H1 (cell line): ENCODE data around the gene TMEM187. TPM values are rescaled to one million over a fixed set of nuclear protein-coding genes. Genes with fewer than 3 reads are reported as not detected.
A peak's percentile ranks its signal among the peaks of the same experiment; 100 is the strongest.

Experiments used
- CTCF ChIA-PET: fragments of 300-600 bp; sonication (Branson Sonifier 250); formaldehyde crosslinking; loops from one replicate; lab custom pipeline; 2021; ENCODE audit not compliant: partially characterized antibody; lab: Charles Lee
- POLR2A ChIA-PET: fragments of 300-600 bp; sonication (Branson Sonifier 250); formaldehyde crosslinking; loops from one replicate; lab custom pipeline; 2021; ENCODE audit warnings: inconsistent platforms; ENCODE audit not compliant: partially characterized antibody; lab: Charles Lee
- DNase-seq, 2 experiments: peaks; one replicate each; pipeline versions ENCODE4 v3.0.0 to v3.0.0-alpha.2; 2010 to 2022; ENCODE audit warnings: low spot score in 2 of 2, low read depth in 1 of 2, mixed read lengths in 1 of 2
- FAIRE-seq: peaks from 2 replicates; lab custom pipeline; 2011; peaks lifted over from hg19 to GRCh38; lab: Jason Lieb, UNC
- H2AFZ ChIP-seq: 2 replicates; pipeline ENCODE4 v1.8.1; 2012; ENCODE audit warnings: low read length, inconsistent platforms
- H2AK5ac ChIP-seq: 2 replicates; pipeline ENCODE4 v1.6.1; 2013; ENCODE audit warnings: low read depth, low read length
- H2BK120ac ChIP-seq: replicated peaks from 2 replicates; pipeline ENCODE3; 2013; ENCODE audit warnings: low read depth, low read length, inconsistent platforms
- H2BK12ac ChIP-seq: 2 replicates; pipeline ENCODE4 v1.6.1; 2013; ENCODE audit warnings: low read depth, low read length
- H2BK15ac ChIP-seq: 2 replicates; pipeline ENCODE4 v1.6.1; 2013; ENCODE audit warnings: low read length
- H2BK20ac ChIP-seq: 2 replicates; pipeline ENCODE4 v1.6.1; 2013; ENCODE audit warnings: low read length
- H2BK5ac ChIP-seq: 2 replicates; pipeline ENCODE4 v1.6.1; 2013; ENCODE audit warnings: low read depth, low read length
- H3K14ac ChIP-seq: 2 replicates; pipeline ENCODE4 v1.6.1; 2013; ENCODE audit warnings: inconsistent platforms; ENCODE audit not compliant: insufficient read length
- H3K18ac ChIP-seq: 2 replicates; pipeline ENCODE4 v1.6.1; 2013; ENCODE audit warnings: low read length; ENCODE audit errors: extremely low read depth
- H3K23ac ChIP-seq: 2 replicates; pipeline ENCODE4 v1.6.1; 2013; ENCODE audit warnings: inconsistent platforms; ENCODE audit not compliant: insufficient read length
- H3K23me2 ChIP-seq: 2 replicates; pipeline ENCODE4 v1.6.1; 2013; ENCODE audit warnings: low read depth, low read length
- H3K27ac ChIP-seq: 2 replicates; pipeline ENCODE4 v1.6.1; 2011; ENCODE audit warnings: low read depth, low read length, inconsistent platforms
- H3K27me3 ChIP-seq, 4 experiments: replicated peaks in 1 of 4; 1 replicate in 1 of 4; 2 replicates in 3 of 4; pipeline versions ENCODE4 v1.6.1 to v1.8.1; 2011 to 2013; ENCODE audit warnings: low read length in 3 of 4, mild to moderate bottlenecking in 3 of 4, inconsistent platforms in 2 of 4, mixed read lengths in 2 of 4, moderate library complexity in 1 of 4; ENCODE audit not compliant: control insufficient read depth in 3 of 4, insufficient read depth in 3 of 4; ENCODE audit errors: extremely low read depth in 1 of 4
- H3K36me3 ChIP-seq, 4 experiments: 2 replicates each; pipeline versions ENCODE4 v1.6.1 to v1.8.1; 2011 to 2013; ENCODE audit warnings: mild to moderate bottlenecking in 4 of 4, low read length in 3 of 4, moderate library complexity in 2 of 4, control low read depth in 1 of 4, inconsistent platforms in 1 of 4; ENCODE audit not compliant: insufficient read depth in 4 of 4, control insufficient read depth in 2 of 4
- H3K4ac ChIP-seq: replicated peaks from 2 replicates; pipeline ENCODE3; 2013; ENCODE audit warnings: low read length, low read depth, mixed read lengths, inconsistent platforms; ENCODE audit not compliant: insufficient read length
- H3K4me1 ChIP-seq, 4 experiments: replicated peaks in 1 of 4; 1 replicate in 1 of 4; 2 replicates in 3 of 4; pipeline versions ENCODE4 v1.6.1 to v1.8.1; 2011 to 2013; ENCODE audit warnings: low read length in 3 of 4, inconsistent platforms in 2 of 4, mixed read lengths in 1 of 4; ENCODE audit not compliant: insufficient read depth in 4 of 4, control insufficient read depth in 3 of 4
- H3K4me2 ChIP-seq, 2 experiments: 2 replicates each; pipeline versions ENCODE4 v1.6.1 to v1.8.1; 2011 to 2013; ENCODE audit warnings: low read depth in 2 of 2, low read length in 2 of 2, control low read depth in 1 of 2, inconsistent platforms in 1 of 2, mild to moderate bottlenecking in 1 of 2; ENCODE audit not compliant: insufficient read depth in 1 of 2
- H3K4me3 ChIP-seq, 4 experiments: fragments of 200-600, 300-600 bp in 1 of 4; sonication (generic), shearing (Covaris generic), sonication (Bioruptor Twin) in 1 of 4; 2 replicates each; pipeline versions ENCODE4 v1.5.1 to v1.8.1; 2011 to 2016; ENCODE audit warnings: low read length in 4 of 4, low read depth in 3 of 4, control low read depth in 2 of 4, inconsistent platforms in 2 of 4, mild to moderate bottlenecking in 2 of 4, mixed read lengths in 1 of 4, moderate library complexity in 1 of 4; ENCODE audit not compliant: insufficient read depth in 2 of 4; ENCODE audit errors: extremely low read depth in 1 of 4
- H3K56ac ChIP-seq: replicated peaks from 2 replicates; pipeline ENCODE3; 2013; ENCODE audit warnings: low read depth, mild to moderate bottlenecking, mixed read lengths, low read length, inconsistent platforms; ENCODE audit not compliant: insufficient read length
- H3K79me1 ChIP-seq: 2 replicates; pipeline ENCODE4 v1.6.1; 2013; ENCODE audit warnings: low read depth, low read length, control low read depth
- H3K79me2 ChIP-seq, 2 experiments: 2 replicates each; pipeline versions ENCODE4 v1.6.1 to v1.8.1; 2012 to 2013; ENCODE audit warnings: low read length in 2 of 2, mild to moderate bottlenecking in 2 of 2, inconsistent platforms in 1 of 2; ENCODE audit not compliant: insufficient read depth in 2 of 2, control insufficient read depth in 1 of 2
- H3K9ac ChIP-seq, 4 experiments: replicated peaks in 1 of 4; 1 replicate in 1 of 4; 2 replicates in 3 of 4; pipeline versions ENCODE4 v1.6.1 to v1.8.1; 2011 to 2013; ENCODE audit warnings: low read depth in 3 of 4, low read length in 3 of 4, control low read depth in 2 of 4, mild to moderate bottlenecking in 2 of 4, moderate library complexity in 2 of 4, inconsistent platforms in 1 of 4; ENCODE audit errors: extremely low read depth in 1 of 4
- H3K9me3 ChIP-seq, 2 experiments: 2 replicates each; pipeline versions ENCODE4 v1.6.1 to v1.8.1; 2012 to 2013; ENCODE audit warnings: mild to moderate bottlenecking in 2 of 2, moderate library complexity in 2 of 2, control low read depth in 1 of 2, inconsistent platforms in 1 of 2, low read depth in 1 of 2, low read length in 1 of 2, mixed read lengths in 1 of 2; ENCODE audit not compliant: insufficient read depth in 2 of 2
- H4K20me1 ChIP-seq, 2 experiments: replicated peaks in 1 of 2; 2 replicates each; pipeline versions ENCODE3 to v1.8.1; 2011 to 2013; ENCODE audit warnings: inconsistent platforms in 2 of 2, low read length in 2 of 2, mild to moderate bottlenecking in 1 of 2; ENCODE audit not compliant: insufficient read depth in 2 of 2, control insufficient read depth in 1 of 2
- H4K5ac ChIP-seq: 2 replicates; pipeline ENCODE4 v1.6.1; 2013; ENCODE audit warnings: low read length, low read depth, mixed read lengths, inconsistent platforms; ENCODE audit not compliant: insufficient read length
- H4K8ac ChIP-seq: 2 replicates; pipeline ENCODE4 v1.8.0; 2013; ENCODE audit warnings: mild to moderate bottlenecking, moderate library complexity, low read length, inconsistent platforms; ENCODE audit not compliant: insufficient read depth; ENCODE audit errors: extremely low read depth
- H4K91ac ChIP-seq: replicated peaks from 2 replicates; pipeline ENCODE3; 2013; ENCODE audit warnings: low read length, mixed read lengths, inconsistent platforms; ENCODE audit not compliant: insufficient read length
- BACH1 ChIP-seq: IDR thresholded peaks from 2 replicates; pipeline ENCODE4 v1.6.1; 2012; ENCODE audit warnings: low read length, improper control_type of control experiment
- SRF ChIP-seq: IDR thresholded peaks from 2 replicates; pipeline ENCODE4 v1.6.1; 2011; ENCODE audit warnings: mild to moderate bottlenecking, low read depth, low read length, moderate library complexity
- WGBS, 2 experiments: shearing (Covaris generic) in 1 of 2; methylation state at CpG; one replicate each; pipeline versions ENCODE4 v1.1.6 to v1.1.7; 2013 to 2015; ENCODE audit warnings: low lambda C conversion rate in 2 of 2, mixed read lengths in 2 of 2, inconsistent platforms in 1 of 2, low coverage in 1 of 2, missing lambda C conversion rate in 1 of 2; ENCODE audit not compliant: insufficient replicate concordance in 2 of 2, insufficient coverage in 1 of 2, insufficient read length in 1 of 2; ENCODE audit errors: extremely low coverage in 1 of 2, missing lambda C conversion rate in 1 of 2; 5-methylcytosine and 5-hydroxymethylcytosine counted together
- polyA plus RNA-seq, 7 experiments: library from polyadenylated mRNA; depleted of rRNA in 3 of 7; stranded (reverse) in 5 of 7; unstranded in 2 of 7; fragments of >200 nt in 5 of 7; fragments of 200-250 nt in 2 of 7; gene quantifications; 1 replicate in 5 of 7; 2 replicates in 1 of 7; 4 replicates in 1 of 7; pipeline versions ENCODE4 v1.2.1 to v1.2.3, GENCODE V29; 2011 to 2013; ENCODE audit warnings: missing spikeins in 2 of 7, mixed read lengths in 2 of 7
- total RNA-seq: library from RNA; stranded (reverse); fragmentation: NEBNext Ultra II Directional; extraction: Animal tissue kit (Norgen Biotek cat#: 25700); gene quantifications from 2 replicates; pipeline ENCODE4 v1.2.1, GENCODE V29; 2021

The TMEM187 gene
- total and polyA plus RNA-seq, 2 of the 8 experiments (the other 6 are each of a cell fraction or from before 2014, with no cell fraction given) = 5.0 to 14.5 TPM

DNA sequence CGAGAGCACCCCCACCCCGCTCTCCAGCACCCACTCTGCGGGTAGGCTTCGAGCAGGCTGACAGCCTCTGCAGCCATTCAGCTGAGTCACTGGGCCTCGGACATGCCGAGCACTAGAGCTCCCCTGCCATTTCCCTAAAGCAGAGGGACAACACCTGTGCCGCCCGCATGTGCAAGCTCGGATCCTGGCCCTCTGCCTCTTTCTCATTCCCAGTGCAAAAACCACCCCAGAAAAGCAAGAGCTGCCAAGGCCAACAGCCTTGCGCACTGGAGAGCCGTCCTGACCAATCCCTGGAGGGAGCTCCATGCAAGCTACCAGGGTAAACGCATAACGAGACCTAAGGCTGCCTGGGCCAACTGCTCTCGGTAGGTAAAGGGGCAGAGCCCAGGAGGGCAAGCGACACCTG, 6.3 kb upstream of the TMEM187 start:
- FAIRE-seq = no peak
- H4K8ac ChIP-seq = no peak overlapping the region
- H2BK12ac ChIP-seq = no peak overlapping the region
- H2BK120ac ChIP-seq = no peak overlapping the region
- no peak overlapping the region for H3K18ac ChIP-seq
- H3K9ac ChIP-seq = no peak overlapping the region
- POLR2A ChIA-PET = interaction anchor here (0.7 to 4.0 kb wide), 9 partner anchors 9 to 60 kb away, joined by 3 to 26 read pairs (median 5); partner anchors contain the start of genes ARHGAP4 and NAA10
- H3K4me3 ChIP-seq = no peak overlapping the region
- peaks cover 4 to 21% (median 13%) of the 10 kb centered on the region in 4 experiments for H3K4me1 ChIP-seq
- H2BK5ac ChIP-seq = no peak overlapping the region; the same call in 1 of the 2 replicates
- no peak overlapping the region for H2BK20ac ChIP-seq
- H3K4ac ChIP-seq = no peak overlapping the region
- H2AK5ac ChIP-seq = no peak overlapping the region
- peaks cover 4 to 24% (median 13%) of the 10 kb centered on the region in 4 experiments for H3K36me3 ChIP-seq
- WGBS, 2 experiments = 96% methylated on average over 15 of the region's 15 CpGs; no CpG with 5 or more reads in 1 of the 2 experiments
- H3K27ac ChIP-seq = no peak overlapping the region
- peak overlapping the region in 1 of 2 experiments; percentile 21; a peak in 1 of 4 replicates for H3K4me2 ChIP-seq
- no peak overlapping the region for H2BK15ac ChIP-seq
- no peak overlapping the region for H4K5ac ChIP-seq
- no peak overlapping the region for H3K23ac ChIP-seq
- no peak overlapping the region for H3K56ac ChIP-seq
- no peak overlapping the region for H2AFZ ChIP-seq
- H3K79me2 ChIP-seq = peaks cover 44 to 85% of the 10 kb centered on the region in 2 experiments
- no peaks in the 10 kb centered on the region for H3K9me3 ChIP-seq
- no peak for TF ChIP-seq SRF
- no peak for TF ChIP-seq BACH1
- TF ChIP-seq, all 59 proteins: peak for 0
- H3K79me1 ChIP-seq = no peaks in the 10 kb centered on the region; the same call in 1 of the 2 replicates
- no peak overlapping the region for H4K91ac ChIP-seq
- H3K23me2 ChIP-seq = peaks cover 4% of the 10 kb centered on the region; the same call in 1 of the 2 replicates
- CTCF ChIA-PET = interaction anchor here (1.1 to 11.2 kb wide), 6 partner anchors 8 to 53 kb away, joined by 3 to 102 read pairs (median 4); partner anchors contain the start of gene RENBP
- no peak for DNase-seq
- no peaks in the 10 kb centered on the region for H3K27me3 ChIP-seq
- no peak overlapping the region for H3K14ac ChIP-seq
- H4K20me1 ChIP-seq = peaks cover 18 to 36% of the 10 kb centered on the region in 2 experiments
